NCI-H2029 (cell line): ENCODE results near the gene SOCS1.
"Not testable (repeated sequence)": the region's sequence is repeated elsewhere in the genome, so short reads cannot be mapped to it uniquely, and the experiment has no call there.

ENCODE experiments used
- DNase-seq: peaks from one replicate; lab custom pipeline; 2025; lab: John Stamatoyannopoulos, UW

SOCS1 gene

GRCh38 chr16:11255737-11256660 lies at the start of gene SOCS1:
Gene SOCS1 (minus strand): TSS chr16:11256204. CDS start chr16:11255478, 726 bp downstream.
- DNase-seq: peak; percentile 57

GRCh38 chr16:11303405-11304138 lies 47.6 kb upstream of the SOCS1 start:
- peak; percentile 45 for DNase-seq

GRCh38 chr16:11302977-11303376 lies 47.0 kb upstream of the SOCS1 start:
- DNase-seq: peak; percentile 81

- DNase-seq: peak; percentile 14
These were observed 45.9 kb upstream of the SOCS1 start for GRCh38 chr16:11301645-11302501.

- no peak for DNase-seq
These were observed 44.5 kb upstream of the SOCS1 start for GRCh38 chr16:11300560-11300892.

GRCh38 chr16:11299865-11300559 lies 44.0 kb upstream of the SOCS1 start:
- no peak for DNase-seq

GRCh38 chr16:11298950-11299547 lies 43.0 kb upstream of the SOCS1 start:
- not testable (repeated sequence) for DNase-seq

GRCh38 chr16:11298143-11298900 lies 42.3 kb upstream of the SOCS1 start:
- DNase-seq: no peak

- DNase-seq: peak; percentile 63
These were observed 41.6 kb upstream of the SOCS1 start for GRCh38 chr16:11297492-11298142.

- no peak for DNase-seq
These were observed 40.9 kb upstream of the SOCS1 start for GRCh38 chr16:11296706-11297491.

GRCh38 chr16:11296351-11296705 lies 40.3 kb upstream of the SOCS1 start:
- no peak for DNase-seq

- DNase-seq: no peak
These were observed 39.7 kb upstream of the SOCS1 start for GRCh38 chr16:11295672-11296071.

GRCh38 chr16:11292076-11292748 lies 36.2 kb upstream of the SOCS1 start:
- no peak for DNase-seq

GRCh38 chr16:11291091-11291703 lies 35.2 kb upstream of the SOCS1 start:
- DNase-seq: no peak

- DNase-seq: no peak
These were observed 34.3 kb upstream of the SOCS1 start for GRCh38 chr16:11290102-11290893.

GRCh38 chr16:11289696-11290095 lies 33.7 kb upstream of the SOCS1 start:
- DNase-seq: not testable (repeated sequence)

GRCh38 chr16:11289202-11289601 lies 33.2 kb upstream of the SOCS1 start:
- DNase-seq: no peak
